Esophagus squamous epithelium (tissue), 4 donors: ENCODE measurements around the gene TBX5.

Experiments used
- CTCF ChIP-seq, 6 experiments: fragments of 450-650 bp in 4 of 6; fragments of 200-600 bp in 2 of 6; sonication (generic) in 2 of 6; IDR thresholded peaks; one replicate each; pipeline ENCODE4 v1.5.1; 2016 to 2019; ENCODE audit warnings: antibody characterized with exemption in 6 of 6, mild to moderate bottlenecking in 4 of 6, moderate library complexity in 4 of 6
- POLR2A ChIP-seq, 4 donors: fragments of 450-650 bp; IDR thresholded peaks; one replicate each; pipeline ENCODE4 v1.6.1; 2017; ENCODE audit warnings: antibody characterized with exemption in 4 of 4, mild to moderate bottlenecking in 4 of 4, moderate library complexity in 3 of 4

GRCh38 chr12:114399664-114400211, 6.2 kb downstream of the TBX5 start:
- TF ChIP-seq CTCF (IDR thresholded peaks at IDR 0.05): no peak
- no peak for TF ChIP-seq POLR2A (IDR thresholded peaks at IDR 0.05)
